GM12875 (cell line): ENCODE results near the gene ZNF598.
"Not testable (repeated sequence)": the region's sequence is repeated elsewhere in the genome, so short reads cannot be mapped to it uniquely, and the experiment has no call there.

Experiments
- H3K4me3 ChIP-seq: one replicate; pipeline ENCODE4 v1.5.1; 2011; ENCODE audit warnings: low read depth, low read length, control low read depth
- TF ChIP-seq, protein P1 (sequence below): IDR thresholded peaks from 2 replicates; pipeline ENCODE4 v1.5.1; 2011; ENCODE audit warnings: low read depth, mild to moderate bottlenecking, control low read depth, inconsistent platforms, low read length, moderate library complexity, borderline replicate concordance; ENCODE audit not compliant: insufficient read depth

Gene ZNF598

DNA sequence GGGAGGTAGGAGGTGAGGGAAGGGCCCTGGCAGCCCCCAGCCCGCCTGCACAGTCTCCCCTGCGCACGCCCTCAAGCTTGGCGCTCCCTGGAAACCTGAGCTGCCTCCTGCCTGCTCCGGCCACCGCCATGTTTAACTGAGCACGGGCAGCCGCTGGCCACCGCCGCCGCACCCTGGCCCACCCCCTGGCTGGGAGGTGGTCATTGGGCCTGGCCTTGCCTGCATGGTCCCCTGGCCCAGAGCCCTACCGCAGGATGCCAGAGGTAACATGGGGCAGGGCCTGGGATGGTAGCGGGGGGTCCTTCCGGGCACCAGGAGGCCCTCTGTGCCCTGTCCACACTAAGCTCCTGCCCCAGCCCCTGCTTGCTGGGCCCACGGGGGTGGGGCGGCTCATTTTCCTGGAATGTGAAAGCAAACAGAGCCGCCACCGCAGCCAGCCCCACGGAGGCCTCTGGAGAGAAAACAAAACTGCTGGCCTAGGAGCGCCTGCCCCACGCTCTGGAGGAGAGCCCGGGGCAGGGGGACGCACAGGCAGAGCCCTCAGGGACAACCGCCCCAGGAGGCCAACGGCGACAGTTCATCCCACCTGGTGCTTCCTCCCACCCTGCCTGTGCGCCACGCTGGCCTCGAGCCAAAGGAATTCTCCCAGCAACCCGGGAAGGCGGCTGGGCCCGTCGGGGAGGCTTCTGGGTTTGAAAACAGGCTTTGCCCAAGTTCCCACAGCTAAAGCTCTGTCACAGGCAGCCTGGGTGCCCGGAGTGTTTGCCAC is 26.0 kb upstream of the ZNF598 start:
- TF ChIP-seq, protein P1, sequence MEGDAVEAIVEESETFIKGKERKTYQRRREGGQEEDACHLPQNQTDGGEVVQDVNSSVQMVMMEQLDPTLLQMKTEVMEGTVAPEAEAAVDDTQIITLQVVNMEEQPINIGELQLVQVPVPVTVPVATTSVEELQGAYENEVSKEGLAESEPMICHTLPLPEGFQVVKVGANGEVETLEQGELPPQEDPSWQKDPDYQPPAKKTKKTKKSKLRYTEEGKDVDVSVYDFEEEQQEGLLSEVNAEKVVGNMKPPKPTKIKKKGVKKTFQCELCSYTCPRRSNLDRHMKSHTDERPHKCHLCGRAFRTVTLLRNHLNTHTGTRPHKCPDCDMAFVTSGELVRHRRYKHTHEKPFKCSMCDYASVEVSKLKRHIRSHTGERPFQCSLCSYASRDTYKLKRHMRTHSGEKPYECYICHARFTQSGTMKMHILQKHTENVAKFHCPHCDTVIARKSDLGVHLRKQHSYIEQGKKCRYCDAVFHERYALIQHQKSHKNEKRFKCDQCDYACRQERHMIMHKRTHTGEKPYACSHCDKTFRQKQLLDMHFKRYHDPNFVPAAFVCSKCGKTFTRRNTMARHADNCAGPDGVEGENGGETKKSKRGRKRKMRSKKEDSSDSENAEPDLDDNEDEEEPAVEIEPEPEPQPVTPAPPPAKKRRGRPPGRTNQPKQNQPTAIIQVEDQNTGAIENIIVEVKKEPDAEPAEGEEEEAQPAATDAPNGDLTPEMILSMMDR = no peak
- no peak overlapping the region for H3K4me3 ChIP-seq

DNA sequence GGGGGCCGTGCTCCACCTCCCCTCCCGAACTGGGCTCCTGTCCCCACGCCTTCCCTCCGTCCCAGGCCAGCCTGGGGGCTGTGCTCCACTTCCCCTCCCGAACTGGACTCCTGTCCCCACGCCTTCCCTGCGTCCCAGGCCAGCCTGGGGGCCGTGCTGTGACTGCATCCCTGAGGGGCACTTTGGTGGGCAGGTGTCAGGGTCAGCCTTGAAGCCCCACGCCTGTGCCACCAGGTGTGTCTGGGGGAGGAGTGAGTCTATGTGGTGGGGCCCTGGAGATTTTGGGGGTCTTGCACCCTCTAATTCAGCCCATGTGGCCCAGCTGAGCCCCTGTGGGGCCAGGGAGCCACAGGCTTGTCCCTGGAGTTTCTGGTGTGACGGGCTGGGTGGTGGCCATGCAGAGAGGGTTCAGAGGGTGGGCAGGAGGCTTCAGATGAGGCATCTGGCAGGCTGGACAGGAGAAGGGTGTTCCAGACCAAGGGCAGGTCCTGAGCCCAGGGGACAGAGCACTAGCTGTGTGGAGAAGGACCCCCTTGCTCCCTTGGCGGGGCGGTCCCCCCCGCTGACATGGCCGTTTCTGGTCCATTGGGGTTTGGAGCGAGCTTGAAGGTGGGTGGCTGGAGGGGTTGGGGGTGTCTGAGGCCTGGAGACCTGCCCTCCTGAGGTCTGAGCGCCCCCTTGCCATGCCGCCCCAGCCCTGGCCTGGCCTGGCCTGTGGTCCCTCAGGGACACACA is 25.2 kb upstream of the ZNF598 start:
- TF ChIP-seq, protein P1 = no peak
- no peak overlapping the region for H3K4me3 ChIP-seq

DNA sequence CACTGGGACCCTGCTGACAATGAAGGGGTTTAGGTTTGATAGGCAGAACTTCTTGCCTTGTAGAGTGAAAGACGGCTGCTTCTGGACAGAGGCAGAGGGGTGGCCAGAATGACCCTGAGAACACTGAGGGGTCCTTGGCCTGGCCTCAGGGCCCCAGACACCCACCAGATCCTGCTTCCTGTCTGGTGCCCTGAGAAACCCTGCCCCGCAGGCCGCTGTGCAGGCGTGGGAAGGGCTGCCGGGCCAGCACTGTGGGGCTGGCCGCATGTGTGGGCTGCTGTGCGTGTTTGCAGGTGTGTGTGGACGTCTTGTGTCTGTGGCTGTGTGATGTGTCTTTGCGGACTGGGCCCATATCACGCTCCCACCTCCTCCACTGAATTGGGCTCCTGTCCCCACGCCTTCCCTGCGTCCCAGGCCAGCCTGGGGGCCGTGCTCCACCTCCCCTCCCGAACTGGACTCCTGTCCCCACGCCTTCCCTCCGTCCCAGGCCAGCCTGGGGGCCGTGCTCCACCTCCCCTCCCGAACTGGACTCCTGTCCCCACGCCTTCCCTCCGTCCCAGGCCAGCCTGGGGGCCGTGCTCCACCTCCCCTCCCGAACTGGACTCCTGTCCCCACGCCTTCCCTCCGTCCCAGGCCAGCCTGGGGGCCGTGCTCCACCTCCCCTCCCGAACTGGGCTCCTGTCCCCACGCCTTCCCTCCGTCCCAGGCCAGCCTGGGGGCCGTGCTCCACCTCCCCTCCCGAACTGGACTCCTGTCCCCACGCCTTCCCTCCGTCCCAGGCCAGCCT is 24.5 kb upstream of the ZNF598 start:
- H3K4me3 ChIP-seq = not testable (repeated sequence)

GRCh38 chr16:2033057-2033908 is 23.7 kb upstream of the ZNF598 start:
- TF ChIP-seq, protein P1 = no peak
- no peak overlapping the region for H3K4me3 ChIP-seq

GRCh38 chr16:2032285-2033056 is 22.9 kb upstream of the ZNF598 start:
- TF ChIP-seq, protein P1 = no peak
- H3K4me3 ChIP-seq = no peak overlapping the region

- TF ChIP-seq, protein P1 = no peak
- H3K4me3 ChIP-seq = no peak overlapping the region
These were observed 21.5 kb upstream of the ZNF598 start for GRCh38 chr16:2031081-2031577.
